Uterus (tissue), 2 donors: Measurements from ENCODE around the gene SSBP2.

Experiments
- CTCF ChIP-seq, 4 experiments: fragments of 200-600 bp in 2 of 4; fragments of 450-650 bp in 2 of 4; sonication (generic) in 2 of 4; IDR thresholded peaks; one replicate each; pipeline ENCODE4 v1.5.1; 2016 to 2019; ENCODE audit warnings: antibody characterized with exemption in 4 of 4, mild to moderate bottlenecking in 2 of 4, moderate library complexity in 1 of 4
- POLR2A ChIP-seq, 2 donors: fragments of 450-650 bp; IDR thresholded peaks; one replicate each; pipeline ENCODE4 v1.6.1; 2016; ENCODE audit warnings: antibody characterized with exemption in 2 of 2, mild to moderate bottlenecking in 1 of 2, moderate library complexity in 1 of 2

DNA sequence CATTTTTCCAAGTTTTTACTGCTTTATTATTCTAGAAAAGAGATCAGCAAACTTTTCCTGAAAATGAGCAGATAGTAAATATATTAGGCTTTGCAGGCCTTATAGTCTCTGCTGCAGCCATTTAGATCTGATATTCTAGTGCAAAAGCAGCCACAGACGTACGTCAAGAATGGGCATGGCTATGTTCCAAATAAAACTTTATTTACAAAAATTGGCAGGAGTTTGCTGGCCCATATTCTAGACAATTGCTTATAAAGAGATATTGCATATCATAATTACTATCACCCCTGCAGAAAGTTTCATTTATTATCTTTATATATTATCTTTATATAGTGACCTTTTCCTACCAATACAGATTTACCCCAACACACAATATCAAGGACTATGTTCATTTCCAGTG, 195.0 kb downstream of the SSBP2 start:
- no peak for TF ChIP-seq CTCF (IDR thresholded peaks at IDR 0.05)
- TF ChIP-seq POLR2A (IDR thresholded peaks at IDR 0.05) = no peak
